Keratinocyte (primary cell): ENCODE measurements around the gene CNN1. TPM values are rescaled to one million over a fixed set of nuclear protein-coding genes. Genes with fewer than 3 reads are reported as not detected.

Source experiments
- DNase-seq: peaks from one replicate; pipeline ENCODE4 v3.0.0-alpha.2; 2011; ENCODE audit warnings: low read depth, missing footprints, low spot score
- FAIRE-seq: peaks from 2 replicates; lab custom pipeline; 2011; peaks lifted over from hg19 to GRCh38; lab: Jason Lieb, UNC
- H2AFZ ChIP-seq: 2 replicates; pipeline ENCODE4 v1.6.0; 2012; ENCODE audit warnings: low read length, control low read depth, inconsistent platforms; ENCODE audit not compliant: control insufficient read depth
- H3K27ac ChIP-seq: 2 replicates; pipeline ENCODE4 v1.5.1; 2011; ENCODE audit warnings: low read length; ENCODE audit not compliant: control insufficient read depth, insufficient read depth
- H3K27me3 ChIP-seq: 3 replicates; pipeline ENCODE4 v1.6.0; 2011; ENCODE audit warnings: low read length; ENCODE audit not compliant: control insufficient read depth, insufficient read depth; ENCODE audit errors: extremely low read depth
- H3K36me3 ChIP-seq, 2 experiments: 2 replicates in 1 of 2; 3 replicates in 1 of 2; pipeline ENCODE4 v1.5.1; 2011; ENCODE audit warnings: low read length in 2 of 2, mild to moderate bottlenecking in 1 of 2; ENCODE audit not compliant: control insufficient read depth in 2 of 2, insufficient read depth in 2 of 2; ENCODE audit errors: extremely low read depth in 1 of 2
- H3K4me1 ChIP-seq: 3 replicates; pipeline ENCODE4 v1.5.1; 2011; ENCODE audit warnings: low read length; ENCODE audit not compliant: control insufficient read depth, insufficient read depth; ENCODE audit errors: extremely low read depth
- H3K4me2 ChIP-seq: 3 replicates; pipeline ENCODE4 v1.6.0; 2011; ENCODE audit warnings: low read depth, low read length; ENCODE audit not compliant: control insufficient read depth, insufficient read depth; ENCODE audit errors: extremely low read depth
- H3K4me3 ChIP-seq, 3 experiments: fragments of 200-600 bp in 1 of 3; sonication (generic) in 1 of 3; 2 replicates in 2 of 3; 3 replicates in 1 of 3; pipeline ENCODE4 v1.5.1; 2011 to 2016; ENCODE audit warnings: low read length in 3 of 3, mild to moderate bottlenecking in 3 of 3, control low read depth in 2 of 3, inconsistent platforms in 1 of 3, low read depth in 1 of 3, mixed read lengths in 1 of 3, mixed run types in 1 of 3, moderate library complexity in 1 of 3; ENCODE audit not compliant: control insufficient read depth in 2 of 3, insufficient read depth in 2 of 3; ENCODE audit errors: extremely low read depth in 1 of 3
- H3K79me2 ChIP-seq: 2 replicates; pipeline ENCODE4 v1.6.0; 2012; ENCODE audit warnings: low read length; ENCODE audit not compliant: control insufficient read depth, insufficient read depth
- H3K9ac ChIP-seq: 3 replicates; pipeline ENCODE4 v1.6.0; 2011; ENCODE audit warnings: low read length; ENCODE audit not compliant: control insufficient read depth, insufficient read depth; ENCODE audit errors: extremely low read depth
- H3K9me1 ChIP-seq: 3 replicates; pipeline ENCODE4 v1.6.0; 2011; ENCODE audit warnings: low read length; ENCODE audit not compliant: control insufficient read depth, insufficient read depth; ENCODE audit errors: extremely low read depth
- H3K9me3 ChIP-seq: 2 replicates; pipeline ENCODE4 v1.5.1; 2012; ENCODE audit warnings: low read depth, low read length; ENCODE audit not compliant: control insufficient read depth
- H4K20me1 ChIP-seq: 3 replicates; pipeline ENCODE4 v1.6.0; 2011; ENCODE audit warnings: low read length; ENCODE audit not compliant: control insufficient read depth, insufficient read depth; ENCODE audit errors: extremely low read depth
- CTCF ChIP-seq, 3 experiments: IDR thresholded peaks in 1 of 3; conservative IDR thresholded peaks in 1 of 3; optimal IDR thresholded peaks in 1 of 3; 2 replicates in 2 of 3; 3 replicates in 1 of 3; pipeline versions ENCODE3 to v1.5.1; 2011; ENCODE audit warnings: low read length in 3 of 3, mild to moderate bottlenecking in 3 of 3, moderate library complexity in 2 of 3, control low read depth in 1 of 3, inconsistent platforms in 1 of 3; ENCODE audit not compliant: insufficient read depth in 2 of 3; ENCODE audit errors: extremely low read depth in 1 of 3
- EZH2 ChIP-seq: IDR thresholded peaks from one replicate; pipeline ENCODE4 v1.6.1; 2012; ENCODE audit warnings: inconsistent platforms, mild to moderate bottlenecking, low read length, moderate library complexity
- dilution Hi-C: fragments of 300-500 bp; cut with MboI; formaldehyde crosslinking; loops from one replicate; pipeline ENCODE4 v1.7.0; 2020; ENCODE audit warnings: low sequenced_read_pairs; ENCODE audit not compliant: extremely low pct_ligation_motif_present
- polyA plus RNA-seq, 5 experiments: library from polyadenylated mRNA; depleted of rRNA in 3 of 5; stranded (reverse) in 3 of 5; stranded (forward) in 1 of 5; unstranded in 1 of 5; fragments of >200 nt; gene quantifications; 1 replicate in 1 of 5; 2 replicates in 3 of 5; 3 replicates in 1 of 5; pipeline versions ENCODE4 v1.2.1 to v1.2.3, GENCODE V29; 2011 to 2012; ENCODE audit warnings: missing spikeins in 2 of 5, low read depth in 1 of 5, low replicate concordance in 1 of 5

The CNN1 gene
- polyA plus RNA-seq, 1 donor (not counting 4 experiments of a cell fraction or from before 2014, with no cell fraction given): not detected

GRCh38 chr19:11556634-11557420 is 18.2 kb downstream of the CNN1 start:
- dilution Hi-C loops: no loop called here
- FAIRE-seq (no peak), DNase-seq (no peak)
- Histone ChIP-seq H3K4me2 (no peak overlapping the region), H2AFZ (no peak overlapping the region), H3K4me1 (peaks cover 12% of the 10 kb centered on the region), H4K20me1 (peaks cover 4% of the 10 kb centered on the region), H3K79me2 (peaks cover 40% of the 10 kb centered on the region), H3K9ac (no peak overlapping the region), H3K9me1 (peaks cover 4% of the 10 kb centered on the region), H3K36me3 (peaks cover 10 to 25% of the 10 kb centered on the region in 2 experiments), H3K27ac (no peak overlapping the region), H3K9me3 (no peaks in the 10 kb centered on the region), H3K27me3 (no peaks in the 10 kb centered on the region), H3K4me3 (no peak overlapping the region)
- TF ChIP-seq EZH2 (no peak), CTCF (optimal IDR thresholded peaks at IDR 0.05 in 1 of 3, IDR thresholded peaks at IDR 0.05 in 1 of 3, conservative IDR thresholded peaks at IDR 0.05 in 1 of 3; ENCODE audit: extremely low read depth in 1 of 3, insufficient read depth in 2 of 3, low read length in 3 of 3) (no peak)

GRCh38 chr19:11558881-11559828 is 20.5 kb downstream of the CNN1 start, which contains the start of gene ELOF1:
Gene ELOF1, minus strand, starts transcription at chr19:11559230. Its CDS starts 4,883 bp downstream, at chr19:11554347.
- Histone ChIP-seq H3K9me3 (no peaks in the 10 kb centered on the region), H3K27me3 (no peaks in the 10 kb centered on the region), H3K4me2 (peak within 1 kb of the TSS; percentile 95), H3K4me3 (peak within 1 kb of the TSS; percentile 80 to 98 (median 94)), H3K9ac (peak within 1 kb of the TSS; percentile 84), H3K27ac (peak within 1 kb of the TSS; percentile 48), H3K79me2 (peaks cover 40% of the 10 kb centered on the region), H2AFZ (peak within 1 kb of the TSS; percentile 99), H3K4me1 (peaks cover 12% of the 10 kb centered on the region), H4K20me1 (peaks cover 4% of the 10 kb centered on the region), H3K36me3 (peaks cover 4 to 13% of the 10 kb centered on the region in 2 experiments), H3K9me1 (peaks cover 4% of the 10 kb centered on the region)
- peak; percentile 13 to 34 (median 20) for TF ChIP-seq CTCF (optimal IDR thresholded peaks at IDR 0.05 in 1 of 3, IDR thresholded peaks at IDR 0.05 in 1 of 3, conservative IDR thresholded peaks at IDR 0.05 in 1 of 3; ENCODE audit: extremely low read depth in 1 of 3, insufficient read depth in 2 of 3, low read length in 3 of 3)
- no peak for TF ChIP-seq EZH2
- dilution Hi-C loops: no loop called here
- DNase-seq: peak; percentile 90
- peak; percentile 69 for FAIRE-seq
